ENCODE data around the gene ACO2.

ACO2 gene

GRCh38 chr22:41491374-41492100, 22.6 kb downstream of the ACO2 start:
- DNase-seq, result no peak

- DNase-seq, result no peak
These were observed 29.5 kb downstream of the ACO2 start for GRCh38 chr22:41498303-41498835.

- no peak for DNase-seq
These were observed 30.8 kb downstream of the ACO2 start for GRCh38 chr22:41499624-41500280.

- DNase-seq, result no peak
These were observed 31.4 kb downstream of the ACO2 start for GRCh38 chr22:41500303-41500702.

GRCh38 chr22:41501209-41501608, 32.3 kb downstream of the ACO2 start:
- peak; percentile 40 for DNase-seq

GRCh38 chr22:41504397-41504796, 35.5 kb downstream of the ACO2 start:
- DNase-seq, result no peak

GRCh38 chr22:41504816-41505215, 35.9 kb downstream of the ACO2 start:
- no peak for DNase-seq

- DNase-seq, result no peak
These were observed 36.7 kb downstream of the ACO2 start for GRCh38 chr22:41505511-41506220.

- no peak for DNase-seq
These were observed 38.6 kb downstream of the ACO2 start for GRCh38 chr22:41507330-41508063.

- DNase-seq, result no peak
These were observed 39.9 kb downstream of the ACO2 start for GRCh38 chr22:41508770-41509170.

GRCh38 chr22:41511521-41511968, 42.6 kb downstream of the ACO2 start:
- DNase-seq, result no peak

- no peak for DNase-seq
These were observed 43.7 kb downstream of the ACO2 start for GRCh38 chr22:41512421-41513194.

- DNase-seq, result no peak
These were observed 44.5 kb downstream of the ACO2 start for GRCh38 chr22:41513391-41513790.

GRCh38 chr22:41516462-41516861, 47.5 kb downstream of the ACO2 start:
- no peak for DNase-seq

GRCh38 chr22:41517172-41518047, 48.5 kb downstream of the ACO2 start:
- peak; percentile 28 for DNase-seq

- DNase-seq, result no peak
These were observed 49.1 kb downstream of the ACO2 start for GRCh38 chr22:41518048-41518347.

GRCh38 chr22:41521126-41521525, 52.2 kb downstream of the ACO2 start:
- DNase-seq, result no peak

- no peak for DNase-seq
These were observed 53.9 kb downstream of the ACO2 start for GRCh38 chr22:41522813-41523212.

GRCh38 chr22:41523464-41524221, 54.7 kb downstream of the ACO2 start:
- DNase-seq, result no peak

GRCh38 chr22:41524251-41524661, 55.3 kb downstream of the ACO2 start:
- DNase-seq, result no peak
